KMS-11 (cell line): Measurements from ENCODE around the gene MRPL18.
A peak's percentile ranks its signal among the peaks of the same experiment; 100 is the strongest.

ENCODE experiments used
- H2AFZ ChIP-seq: fragments of 200-600 bp; sonication (generic); 2 replicates; pipeline ENCODE4 v1.6.1; 2016; ENCODE audit warnings: antibody characterized with exemption, mixed run types, low read depth
- H3K27ac ChIP-seq: fragments of 200-600 bp; sonication (generic); 2 replicates; pipeline ENCODE4 v1.6.1; 2016; ENCODE audit warnings: mild to moderate bottlenecking, mixed run types
- H3K27me3 ChIP-seq: fragments of 200-600 bp; sonication (generic); 2 replicates; pipeline ENCODE4 v1.6.1; 2017; ENCODE audit warnings: mild to moderate bottlenecking, low read depth, mixed run types, moderate library complexity; ENCODE audit not compliant: insufficient read depth
- H3K36me3 ChIP-seq: fragments of 200-600 bp; sonication (generic); 2 replicates; pipeline ENCODE4 v1.6.1; 2017; ENCODE audit warnings: mild to moderate bottlenecking, mixed run types; ENCODE audit not compliant: insufficient read depth
- H3K4me1 ChIP-seq: fragments of 200-600 bp; sonication (generic); 2 replicates; pipeline ENCODE4 v1.6.1; 2016; ENCODE audit warnings: mild to moderate bottlenecking, low read depth, mixed run types; ENCODE audit not compliant: poor library complexity, severe bottlenecking
- H3K4me2 ChIP-seq: fragments of 200-600 bp; sonication (generic); 2 replicates; pipeline ENCODE4 v1.7.0; 2016; ENCODE audit warnings: mild to moderate bottlenecking, mixed run types
- H3K4me3 ChIP-seq: fragments of 200-600 bp; sonication (generic); IDR thresholded peaks from 2 replicates; pipeline ENCODE4 v1.6.1; 2017; ENCODE audit warnings: low read depth, low read length, mixed read lengths; ENCODE audit not compliant: insufficient read depth
- H3K79me2 ChIP-seq: fragments of 200-600 bp; sonication (generic); 2 replicates; pipeline ENCODE4 v1.6.1; 2016; ENCODE audit warnings: low read depth, mixed run types; ENCODE audit not compliant: insufficient read depth
- H3K9ac ChIP-seq: fragments of 200-600 bp; sonication (generic); 2 replicates; pipeline ENCODE4 v1.6.1; 2016; ENCODE audit warnings: mild to moderate bottlenecking, mixed run types
- H4K20me1 ChIP-seq: fragments of 200-600 bp; sonication (generic); 2 replicates; pipeline ENCODE4 v1.6.1; 2016; ENCODE audit warnings: mild to moderate bottlenecking, mixed run types; ENCODE audit not compliant: insufficient read depth
- TF ChIP-seq, protein P1 (sequence below): fragments of 200-600 bp; sonication (generic); conservative IDR thresholded peaks from 2 replicates; pipeline ENCODE4 v1.6.1; 2017; ENCODE audit warnings: low read depth, mild to moderate bottlenecking, antibody characterized with exemption, low read length, moderate library complexity, mixed read lengths

Gene MRPL18

GRCh38 chr6:159778542-159779103 is 11.6 kb upstream of the MRPL18 start:
- peaks cover 6% of the 10 kb centered on the region; the same call in 1 of the 2 replicates for H4K20me1 ChIP-seq
- TF ChIP-seq, protein P1, sequence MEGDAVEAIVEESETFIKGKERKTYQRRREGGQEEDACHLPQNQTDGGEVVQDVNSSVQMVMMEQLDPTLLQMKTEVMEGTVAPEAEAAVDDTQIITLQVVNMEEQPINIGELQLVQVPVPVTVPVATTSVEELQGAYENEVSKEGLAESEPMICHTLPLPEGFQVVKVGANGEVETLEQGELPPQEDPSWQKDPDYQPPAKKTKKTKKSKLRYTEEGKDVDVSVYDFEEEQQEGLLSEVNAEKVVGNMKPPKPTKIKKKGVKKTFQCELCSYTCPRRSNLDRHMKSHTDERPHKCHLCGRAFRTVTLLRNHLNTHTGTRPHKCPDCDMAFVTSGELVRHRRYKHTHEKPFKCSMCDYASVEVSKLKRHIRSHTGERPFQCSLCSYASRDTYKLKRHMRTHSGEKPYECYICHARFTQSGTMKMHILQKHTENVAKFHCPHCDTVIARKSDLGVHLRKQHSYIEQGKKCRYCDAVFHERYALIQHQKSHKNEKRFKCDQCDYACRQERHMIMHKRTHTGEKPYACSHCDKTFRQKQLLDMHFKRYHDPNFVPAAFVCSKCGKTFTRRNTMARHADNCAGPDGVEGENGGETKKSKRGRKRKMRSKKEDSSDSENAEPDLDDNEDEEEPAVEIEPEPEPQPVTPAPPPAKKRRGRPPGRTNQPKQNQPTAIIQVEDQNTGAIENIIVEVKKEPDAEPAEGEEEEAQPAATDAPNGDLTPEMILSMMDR = no peak

GRCh38 chr6:159788276-159788675 is 2.0 kb upstream of the MRPL18 start:
- Histone ChIP-seq H4K20me1 (peaks cover 17% of the 10 kb centered on the region), H2AFZ (no peak overlapping the region), H3K4me1 (peaks cover 44% of the 10 kb centered on the region), H3K4me3 (no peak overlapping the region), H3K79me2 (peaks cover 94% of the 10 kb centered on the region), H3K4me2 (peak overlapping the region; percentile 85), H3K27me3 (no peaks in the 10 kb centered on the region), H3K27ac (peak overlapping the region; percentile 47; the same call in 1 of the 2 replicates), H3K9ac (peak overlapping the region; percentile 78; the same call in 1 of the 2 replicates), H3K36me3 (peaks cover 32% of the 10 kb centered on the region; the same call in 1 of the 2 replicates)
- TF ChIP-seq, protein P1 = no peak

More at GRCh38 chr6:159778542-159779103, 11.6 kb upstream of the MRPL18 start:
- no peak overlapping the region for H3K9ac ChIP-seq
- H3K27me3 ChIP-seq = no peaks in the 10 kb centered on the region
- H3K4me3 ChIP-seq = no peak overlapping the region
- peaks cover 19% of the 10 kb centered on the region for H3K79me2 ChIP-seq
- peaks cover 3% of the 10 kb centered on the region for H3K4me1 ChIP-seq
- H3K36me3 ChIP-seq = peaks cover 31% of the 10 kb centered on the region
- no peak overlapping the region for H2AFZ ChIP-seq
- no peak overlapping the region for H3K27ac ChIP-seq
- no peak overlapping the region for H3K4me2 ChIP-seq

DNA sequence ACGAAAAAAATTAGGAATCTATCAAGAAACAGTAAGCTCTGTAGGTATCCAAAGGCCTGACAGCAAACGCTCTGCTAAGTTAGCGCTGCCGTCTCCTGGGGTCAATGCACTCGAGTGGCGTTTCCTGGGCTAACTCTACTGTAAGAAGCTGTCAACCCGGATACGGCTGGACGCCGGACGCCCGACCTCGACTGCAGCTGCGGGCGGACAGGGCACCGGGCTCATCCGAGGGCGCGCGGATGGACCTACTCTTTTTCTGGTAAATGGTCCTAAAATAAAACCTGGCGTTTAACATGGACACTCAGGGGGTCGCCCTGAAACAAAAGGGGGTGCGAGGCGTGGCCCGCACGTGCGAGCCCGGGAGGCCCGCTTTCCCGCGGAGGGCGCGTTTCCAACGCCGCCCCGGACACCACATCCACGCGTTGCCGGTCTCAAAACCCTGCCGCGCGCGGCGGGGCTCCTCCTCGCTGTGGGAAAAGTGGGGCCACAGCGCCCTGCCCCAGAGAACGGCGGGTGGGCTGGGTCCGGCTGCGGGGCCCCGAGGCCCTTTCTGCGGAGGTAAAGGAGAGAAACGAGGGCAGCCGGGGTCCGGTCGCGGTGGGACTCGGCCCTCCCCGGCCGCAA is 1.4 kb upstream of the MRPL18 start:
- peaks cover 94% of the 10 kb centered on the region for H3K79me2 ChIP-seq
- H3K36me3 ChIP-seq = peaks cover 27% of the 10 kb centered on the region; the same call in 1 of the 2 replicates
- no peak overlapping the region; the same call in 1 of the 2 replicates for H2AFZ ChIP-seq

GRCh38 chr6:159789377-159790148 is 704 bp upstream of the MRPL18 start, which contains the start of gene TCP1:
TSS of gene TCP1 (minus strand) at chr6:159789602. CDS start at chr6:159789468, 134 bp downstream.
- H3K27ac ChIP-seq = peak within 1 kb of the TSS; percentile 47
- peaks cover 17% of the 10 kb centered on the region for H4K20me1 ChIP-seq

More for the DNA sequence above, 1.4 kb upstream of the MRPL18 start:
- peaks cover 39% of the 10 kb centered on the region for H3K4me1 ChIP-seq
- TF ChIP-seq, protein P1 = no peak
- no peak overlapping the region for H3K4me3 ChIP-seq
- peaks cover 17% of the 10 kb centered on the region for H4K20me1 ChIP-seq
- peak overlapping the region; percentile 85 for H3K4me2 ChIP-seq
- H3K27ac ChIP-seq = peak overlapping the region; percentile 47; the same call in 1 of the 2 replicates
- H3K27me3 ChIP-seq = no peaks in the 10 kb centered on the region
- peak overlapping the region; percentile 78 for H3K9ac ChIP-seq

More at GRCh38 chr6:159789377-159790148, 704 bp upstream of the MRPL18 start, which contains the start of gene TCP1:
- TF ChIP-seq, protein P1 = no peak
- Histone ChIP-seq H3K27me3 (no peaks in the 10 kb centered on the region), H3K4me2 (peak within 1 kb of the TSS; percentile 90), H3K79me2 (peaks cover 94% of the 10 kb centered on the region), H2AFZ (peak within 1 kb of the TSS; percentile 34), H3K4me3 (no peak within 1 kb of the TSS), H3K9ac (peak within 1 kb of the TSS; percentile 78), H3K4me1 (peaks cover 36% of the 10 kb centered on the region), H3K36me3 (peaks cover 26% of the 10 kb centered on the region; the same call in 1 of the 2 replicates)
